NT2/D1 (cell line): Measurements from ENCODE around the gene NAIF1.

Source experiments
- SUZ12 ChIP-seq: IDR thresholded peaks from 2 replicates; pipeline ENCODE4 v1.6.1; 2011; ENCODE audit not compliant: insufficient read length, insufficient read depth; ENCODE audit errors: extremely low read depth
- YY1 ChIP-seq: IDR thresholded peaks from 2 replicates; pipeline ENCODE4 v1.6.1; 2011; ENCODE audit not compliant: insufficient read length, insufficient read depth
- ZNF274 ChIP-seq: IDR thresholded peaks from 2 replicates; pipeline ENCODE4 v1.6.1; 2011; ENCODE audit warnings: mild to moderate bottlenecking, low read depth, low read length

DNA sequence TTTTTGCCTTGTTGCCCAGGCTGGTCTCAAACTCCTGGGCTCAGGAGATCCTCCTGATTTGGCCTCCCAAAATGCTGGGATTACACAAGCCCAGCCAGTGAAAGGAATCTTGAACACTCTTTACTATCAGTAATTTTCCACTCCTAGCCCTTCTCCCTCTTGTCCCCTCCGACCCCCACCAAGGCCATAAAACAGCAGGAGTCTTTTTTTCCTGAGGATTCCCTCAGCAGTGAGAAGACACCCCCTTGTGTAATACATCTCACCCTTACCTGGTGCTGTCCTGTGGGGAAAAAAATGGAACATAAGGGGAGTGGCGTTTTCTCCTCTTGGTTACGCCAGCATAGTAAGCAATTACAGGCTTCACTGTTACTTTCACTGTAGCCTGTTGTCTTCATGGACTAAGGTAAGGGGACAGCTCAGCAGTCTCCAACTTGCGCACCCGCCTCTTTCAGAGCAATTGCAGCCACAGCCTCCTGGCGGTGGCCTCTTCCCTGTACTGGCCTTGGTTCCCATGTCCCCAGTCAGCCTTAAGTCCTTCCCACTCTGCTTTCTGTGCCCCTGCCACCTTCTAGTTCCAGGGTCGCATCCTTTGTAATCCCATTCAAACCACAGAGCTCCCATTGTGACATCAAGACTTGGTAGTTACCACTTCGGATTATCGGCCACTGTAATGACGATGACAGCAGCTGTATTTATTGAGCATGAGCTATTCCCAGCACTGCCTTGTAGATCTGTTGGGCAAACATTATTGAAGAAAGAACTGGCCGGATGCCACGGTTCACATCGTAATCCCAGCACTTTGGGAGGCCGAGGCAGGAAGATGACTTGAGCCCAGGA is 10.0 kb downstream of the NAIF1 start:
- no peak for TF ChIP-seq YY1
- TF ChIP-seq SUZ12, result no peak
- TF ChIP-seq ZNF274, result no peak
